A673 (cell line): Measurements from ENCODE around the gene ATP1B2.

ENCODE experiments used
- CTCF ChIP-seq: fragments of 300-800, 200-600 bp; sonication (generic); conservative IDR thresholded peaks from 2 replicates; pipeline ENCODE4 v1.5.1; 2017; ENCODE audit warnings: low read depth, mild to moderate bottlenecking, antibody characterized with exemption, low read length, moderate library complexity, mixed read lengths
- EZH2 ChIP-seq: fragments of 200-600 bp; sonication (generic); IDR thresholded peaks from 2 replicates; pipeline ENCODE4 v1.6.1; 2017; ENCODE audit warnings: borderline replicate concordance, low read depth, mild to moderate bottlenecking, mixed read lengths, antibody characterized with exemption, low read length; ENCODE audit not compliant: poor library complexity, severe bottlenecking

GRCh38 chr17:7676533-7676932 is 25.8 kb downstream of the ATP1B2 start:
- no peak for TF ChIP-seq CTCF
- no peak for TF ChIP-seq EZH2
